ENCODE data around the gene FAM47E.

Gene FAM47E

GRCh38 chr4:76233083-76233482 is 18.4 kb upstream of the FAM47E start:
- TF ChIP-seq TAF1 (IDR thresholded peaks at IDR 0.05; ENCODE audit: low read depth) = no peak
- no peak for TF ChIP-seq EP300 (IDR thresholded peaks at IDR 0.05; ENCODE audit: borderline replicate concordance)
- no peak for TF ChIP-seq RAD21 (IDR thresholded peaks at IDR 0.05; ENCODE audit: low read depth)
- no peak for TF ChIP-seq FOXM1 (IDR thresholded peaks at IDR 0.05; ENCODE audit: borderline replicate concordance, low read depth)
- TF ChIP-seq CREB1 (IDR thresholded peaks at IDR 0.05; ENCODE audit: low read depth) = no peak
- no peak for TF ChIP-seq MAX (IDR thresholded peaks at IDR 0.05)
- no peak for TF ChIP-seq CEBPB (IDR thresholded peaks at IDR 0.05)
- TF ChIP-seq REST (IDR thresholded peaks at IDR 0.05; ENCODE audit: low read depth) = no peak
- no peak for TF ChIP-seq EGR1 (IDR thresholded peaks at IDR 0.05)
- TF ChIP-seq YY1 (IDR thresholded peaks at IDR 0.05; ENCODE audit: low read depth) = no peak
- TF ChIP-seq USF1 (IDR thresholded peaks at IDR 0.05) = no peak
- TF ChIP-seq ZBTB7A (IDR thresholded peaks at IDR 0.05; ENCODE audit: low read depth) = no peak
- TF ChIP-seq TEAD4 (IDR thresholded peaks at IDR 0.05) = no peak
- TF ChIP-seq TCF12 (IDR thresholded peaks at IDR 0.05; ENCODE audit: low read depth) = no peak
- TF ChIP-seq NFIC (IDR thresholded peaks at IDR 0.05) = no peak

GRCh38 chr4:76233529-76233928 is 18.0 kb upstream of the FAM47E start:
- TF ChIP-seq YY1 (IDR thresholded peaks at IDR 0.05; ENCODE audit: low read depth) (no peak), CREB1 (IDR thresholded peaks at IDR 0.05; ENCODE audit: low read depth) (no peak), RAD21 (IDR thresholded peaks at IDR 0.05; ENCODE audit: low read depth) (no peak), EGR1 (IDR thresholded peaks at IDR 0.05) (no peak), TEAD4 (IDR thresholded peaks at IDR 0.05) (no peak), ZBTB7A (IDR thresholded peaks at IDR 0.05; ENCODE audit: low read depth) (no peak), FOXM1 (IDR thresholded peaks at IDR 0.05; ENCODE audit: borderline replicate concordance, low read depth) (no peak), REST (IDR thresholded peaks at IDR 0.05; ENCODE audit: low read depth) (no peak), NFIC (IDR thresholded peaks at IDR 0.05) (no peak), MAX (IDR thresholded peaks at IDR 0.05) (no peak), TAF1 (IDR thresholded peaks at IDR 0.05; ENCODE audit: low read depth) (no peak), CEBPB (IDR thresholded peaks at IDR 0.05) (no peak), USF1 (IDR thresholded peaks at IDR 0.05) (no peak), EP300 (IDR thresholded peaks at IDR 0.05; ENCODE audit: borderline replicate concordance) (no peak), TCF12 (IDR thresholded peaks at IDR 0.05; ENCODE audit: low read depth) (no peak)

GRCh38 chr4:76233967-76234678 is 17.4 kb upstream of the FAM47E start:
- no peak for TF ChIP-seq USF1 (IDR thresholded peaks at IDR 0.05)

- TF ChIP-seq REST (IDR thresholded peaks at IDR 0.05; ENCODE audit: low read depth) = no peak
- no peak for TF ChIP-seq EP300 (IDR thresholded peaks at IDR 0.05; ENCODE audit: borderline replicate concordance)
- TF ChIP-seq TAF1 (IDR thresholded peaks at IDR 0.05; ENCODE audit: low read depth) = no peak
- no peak for TF ChIP-seq YY1 (IDR thresholded peaks at IDR 0.05; ENCODE audit: low read depth)
- TF ChIP-seq RAD21 (IDR thresholded peaks at IDR 0.05; ENCODE audit: low read depth) = no peak
- no peak for TF ChIP-seq CREB1 (IDR thresholded peaks at IDR 0.05; ENCODE audit: low read depth)
- no peak for TF ChIP-seq FOXM1 (IDR thresholded peaks at IDR 0.05; ENCODE audit: borderline replicate concordance, low read depth)
- no peak for TF ChIP-seq NFIC (IDR thresholded peaks at IDR 0.05)
These were observed 16.9 kb upstream of the FAM47E start for GRCh38 chr4:76234679-76235044.
